Astrocyte of the cerebellum (primary cell): ENCODE measurements around the gene KCNAB2.

Experiments
- DNase-seq: peaks from one replicate; pipeline ENCODE4 v3.0.0-alpha.2; 2011; ENCODE audit warnings: low read depth
- H3K4me3 ChIP-seq: 2 replicates; pipeline ENCODE4 v1.5.1; 2011; ENCODE audit warnings: mild to moderate bottlenecking, low read depth, low read length, moderate library complexity
- CTCF ChIP-seq: IDR thresholded peaks from 2 replicates; pipeline ENCODE4 v1.5.1; 2012; ENCODE audit warnings: low read length, low read depth, moderate library complexity, mild to moderate bottlenecking; ENCODE audit errors: missing control alignments
- in situ Hi-C: cut with HindIII; loops from 2 replicates; pipeline ENCODE4 v1.10.0; 2017; ENCODE audit warnings: low sequenced_read_pairs

KCNAB2 gene

GRCh38 chr1:6111991-6112689 is 66.5 kb downstream of the KCNAB2 start:
- no peak for TF ChIP-seq CTCF
- no peak for DNase-seq
- in situ Hi-C loops: no loop called here
- no peak overlapping the region for H3K4me3 ChIP-seq

- H3K4me3 ChIP-seq: no peak overlapping the region
- in situ Hi-C loops: no loop called here
- DNase-seq: no peak
- TF ChIP-seq CTCF: no peak
Observed at GRCh38 chr1:6112690-6113005, 67.0 kb downstream of the KCNAB2 start.

GRCh38 chr1:6113116-6113515 is 67.4 kb downstream of the KCNAB2 start:
- in situ Hi-C loops: no loop called here
- H3K4me3 ChIP-seq: no peak overlapping the region
- no peak for DNase-seq
- no peak for TF ChIP-seq CTCF

- in situ Hi-C loops: no loop called here
- TF ChIP-seq CTCF: no peak
- H3K4me3 ChIP-seq: no peak overlapping the region
- DNase-seq: no peak
Observed at GRCh38 chr1:6113745-6114144, 68.1 kb downstream of the KCNAB2 start.

- in situ Hi-C loops: no loop called here
- TF ChIP-seq CTCF: no peak
- H3K4me3 ChIP-seq: no peak overlapping the region
- no peak for DNase-seq
Observed at GRCh38 chr1:6116137-6116536, 70.4 kb downstream of the KCNAB2 start.

GRCh38 chr1:6117064-6117463 is 71.4 kb downstream of the KCNAB2 start:
- no peak for DNase-seq
- H3K4me3 ChIP-seq: no peak overlapping the region
- in situ Hi-C loops: no loop called here
- no peak for TF ChIP-seq CTCF
